Panc1 (cell line): ENCODE data around the gene ASPRV1. TPM values are rescaled to one million over a fixed set of nuclear protein-coding genes. Genes with fewer than 3 reads are reported as not detected.

Experiments
- ATAC-seq: fragments of 200-7000 bp; cut with Tn5 transposase; 2 replicates; pipeline ENCODE4 v1.9.1; 2020; ENCODE audit warnings: mild to moderate bottlenecking, moderate library complexity
- BruUV-seq: library from RNA; stranded (reverse); fragments of 400-500 nt; replicated peaks from 2 replicates; lab custom pipeline; 2021; lab: Mats Ljungman, UMichigan
- CTCF ChIA-PET: fragments of 300-600 bp; sonication (Branson Sonifier 250); formaldehyde crosslinking; loops from one replicate; lab custom pipeline; 2022; ENCODE audit warnings: antibody characterized with exemption; lab: Charles Lee
- POLR2A ChIA-PET: fragments of 300-600 bp; sonication (Branson Sonifier 250); formaldehyde crosslinking; loops from one replicate; lab custom pipeline; 2022; ENCODE audit warnings: antibody characterized with exemption; lab: Charles Lee
- DNase-seq: peaks from one replicate; pipeline ENCODE4 v3.0.0-alpha.2; 2010; ENCODE audit warnings: low read depth, low spot score
- H3K27ac ChIP-seq: 2 replicates; pipeline ENCODE4 v1.5.1; 2011; ENCODE audit warnings: mild to moderate bottlenecking, low read length, inconsistent platforms
- H3K27me3 ChIP-seq: fragments of 200-500 bp; sonication (Bioruptor generic); 2 replicates; pipeline ENCODE4 v1.6.0; 2014; ENCODE audit warnings: low read length, inconsistent platforms; ENCODE audit not compliant: control insufficient read depth, insufficient read depth
- H3K36me3 ChIP-seq: fragments of 200-500 bp; sonication (Bioruptor generic); 2 replicates; pipeline ENCODE4 v1.5.1; 2014; ENCODE audit warnings: inconsistent platforms, mild to moderate bottlenecking, low read length, moderate library complexity; ENCODE audit not compliant: control insufficient read depth, insufficient read depth
- H3K4me1 ChIP-seq: 2 replicates; pipeline ENCODE4 v1.5.1; 2011; ENCODE audit warnings: inconsistent platforms, mild to moderate bottlenecking, low read length, moderate library complexity; ENCODE audit not compliant: control insufficient read depth, insufficient read depth
- H3K4me3 ChIP-seq, 2 experiments: 2 replicates each; pipeline ENCODE4 v1.5.1; 2011 to 2012; ENCODE audit warnings: low read depth in 2 of 2, low read length in 2 of 2, mild to moderate bottlenecking in 2 of 2, inconsistent platforms in 1 of 2, moderate library complexity in 1 of 2
- H3K9me3 ChIP-seq: fragments of 200-500 bp; sonication (Bioruptor generic); 2 replicates; pipeline ENCODE4 v1.5.1; 2014; ENCODE audit warnings: low read depth, mild to moderate bottlenecking, inconsistent platforms, low read length, moderate library complexity; ENCODE audit not compliant: control insufficient read depth, insufficient read depth
- CTCF ChIP-seq: fragments of 450-650 bp; IDR thresholded peaks from 2 replicates; pipeline ENCODE4 v1.5.1; 2017; ENCODE audit warnings: mild to moderate bottlenecking
- POLR2AphosphoS5 ChIP-seq: IDR thresholded peaks from 2 replicates; pipeline ENCODE4 v1.6.1; 2012; ENCODE audit warnings: mild to moderate bottlenecking, low read depth, low read length, moderate library complexity
- SIN3A ChIP-seq: IDR thresholded peaks from 2 replicates; pipeline ENCODE4 v1.6.1; 2012; ENCODE audit warnings: low read depth, mild to moderate bottlenecking, low read length, moderate library complexity, borderline replicate concordance; ENCODE audit not compliant: insufficient read depth
- TCF7L2 ChIP-seq: IDR thresholded peaks from 2 replicates; pipeline ENCODE4 v1.6.1; 2011; ENCODE audit warnings: mild to moderate bottlenecking, low read depth, low read length, inconsistent platforms
- in situ Hi-C: cut with HindIII; loops from 2 replicates; pipeline ENCODE4 v1.10.0; 2016; ENCODE audit warnings: low sequenced_read_pairs, low pct_unique_long_range_greater_than_20kb
- intact Hi-C: fragments of 100-400 bp; cut with micrococcal nuclease; formaldehyde crosslinking; loops from one replicate; pipeline ENCODE4 v1.10.0; 2022; ENCODE audit not compliant: unreplicated experiment
- total RNA-seq: library from RNA; stranded (reverse); gene quantifications from one replicate; pipeline ENCODE4 v1.2.1, GENCODE V29; 2021; ENCODE audit not compliant: unreplicated experiment
- TF ChIP-seq, protein P1 (sequence below), 2 experiments: IDR thresholded peaks; 2 replicates each; pipeline ENCODE4 v1.6.1; 2011 to 2012; ENCODE audit warnings: low read depth in 2 of 2, control low read depth in 1 of 2, low read length in 1 of 2, mild to moderate bottlenecking in 1 of 2, moderate library complexity in 1 of 2; ENCODE audit not compliant: insufficient read depth in 1 of 2

The ASPRV1 gene
- total RNA-seq, 1 experiment from 2014 or later, result 0.21 TPM

DNA sequence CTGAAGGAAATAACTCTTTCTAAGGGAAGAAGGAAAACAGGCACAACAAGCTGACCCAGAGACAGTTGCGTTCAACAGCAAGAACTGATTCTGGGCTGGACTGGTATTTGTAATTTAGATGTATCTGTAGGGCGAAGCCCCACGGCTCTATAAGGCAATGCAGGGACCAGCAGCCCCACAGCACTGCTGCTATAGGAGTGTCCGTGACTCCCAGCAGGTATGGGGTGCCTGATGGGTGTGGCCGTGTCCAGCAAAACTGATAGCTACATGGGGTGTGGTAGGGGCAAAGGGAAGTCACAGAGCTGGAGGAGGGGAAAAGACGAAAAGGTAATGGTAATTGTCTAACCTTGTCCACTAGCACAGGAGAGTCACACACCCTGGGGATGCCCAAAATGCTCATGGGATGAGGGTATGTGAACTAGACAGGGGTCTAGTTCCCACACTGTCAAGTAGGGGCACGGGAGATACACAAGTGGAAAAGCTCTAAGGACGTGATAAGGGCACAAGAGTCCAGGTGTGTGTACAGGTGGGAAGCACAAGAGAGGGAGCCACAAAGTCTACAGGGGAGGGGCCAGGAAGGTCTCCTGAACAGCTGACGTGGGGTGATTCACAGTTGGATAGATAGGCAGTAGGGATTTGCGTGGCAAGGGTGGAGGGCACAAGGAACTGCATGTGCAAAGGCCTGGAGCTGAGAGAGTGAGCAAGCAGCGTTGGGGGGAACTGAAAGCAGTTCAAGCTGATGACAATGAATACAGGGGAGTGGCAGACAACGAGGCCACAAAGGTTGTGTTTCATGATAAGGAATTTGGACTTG, 48.5 kb upstream of the ASPRV1 start:
- in situ Hi-C loops, result no loop called here
- no peak for ATAC-seq

DNA sequence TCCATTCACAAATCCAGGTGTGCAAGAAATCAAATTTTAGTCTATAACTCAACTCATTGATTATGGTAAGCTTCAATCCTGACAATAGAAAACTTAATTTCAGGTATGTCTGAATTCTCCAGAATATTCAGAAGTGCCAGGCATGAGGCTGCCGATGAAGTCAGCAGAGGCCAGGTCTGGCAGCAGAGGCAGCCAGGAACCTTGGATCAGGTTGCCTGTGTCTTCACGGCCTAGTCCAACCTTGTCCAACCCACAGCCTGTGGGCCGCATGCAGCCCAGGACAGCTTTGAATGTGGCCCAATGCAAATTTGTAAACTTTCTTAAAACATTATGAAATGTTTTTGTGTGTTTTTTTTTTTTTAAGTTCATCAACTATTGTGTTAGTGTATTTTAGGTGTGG, 46.9 kb upstream of the ASPRV1 start:
- POLR2A ChIA-PET, result no interaction called here
- Histone ChIP-seq H3K4me3 (no peak overlapping the region), H3K36me3 (no peaks in the 10 kb centered on the region), H3K27ac (no peak overlapping the region), H3K4me1 (no peaks in the 10 kb centered on the region), H3K9me3 (no peaks in the 10 kb centered on the region), H3K27me3 (no peaks in the 10 kb centered on the region)
- CTCF ChIA-PET, result interaction anchor here (0.6 kb wide), 1 partner anchor 627 kb away, joined by 5 read pairs; no protein-coding TSS in a partner anchor
- in situ Hi-C loops, result no loop called here
- intact Hi-C loops, result no loop called here
- ATAC-seq (no peak), DNase-seq (no peak)
- TF ChIP-seq TCF7L2 (no peak), SIN3A (no peak), CTCF (no peak), POLR2AphosphoS5 (no peak)
- TF ChIP-seq, protein P1, sequence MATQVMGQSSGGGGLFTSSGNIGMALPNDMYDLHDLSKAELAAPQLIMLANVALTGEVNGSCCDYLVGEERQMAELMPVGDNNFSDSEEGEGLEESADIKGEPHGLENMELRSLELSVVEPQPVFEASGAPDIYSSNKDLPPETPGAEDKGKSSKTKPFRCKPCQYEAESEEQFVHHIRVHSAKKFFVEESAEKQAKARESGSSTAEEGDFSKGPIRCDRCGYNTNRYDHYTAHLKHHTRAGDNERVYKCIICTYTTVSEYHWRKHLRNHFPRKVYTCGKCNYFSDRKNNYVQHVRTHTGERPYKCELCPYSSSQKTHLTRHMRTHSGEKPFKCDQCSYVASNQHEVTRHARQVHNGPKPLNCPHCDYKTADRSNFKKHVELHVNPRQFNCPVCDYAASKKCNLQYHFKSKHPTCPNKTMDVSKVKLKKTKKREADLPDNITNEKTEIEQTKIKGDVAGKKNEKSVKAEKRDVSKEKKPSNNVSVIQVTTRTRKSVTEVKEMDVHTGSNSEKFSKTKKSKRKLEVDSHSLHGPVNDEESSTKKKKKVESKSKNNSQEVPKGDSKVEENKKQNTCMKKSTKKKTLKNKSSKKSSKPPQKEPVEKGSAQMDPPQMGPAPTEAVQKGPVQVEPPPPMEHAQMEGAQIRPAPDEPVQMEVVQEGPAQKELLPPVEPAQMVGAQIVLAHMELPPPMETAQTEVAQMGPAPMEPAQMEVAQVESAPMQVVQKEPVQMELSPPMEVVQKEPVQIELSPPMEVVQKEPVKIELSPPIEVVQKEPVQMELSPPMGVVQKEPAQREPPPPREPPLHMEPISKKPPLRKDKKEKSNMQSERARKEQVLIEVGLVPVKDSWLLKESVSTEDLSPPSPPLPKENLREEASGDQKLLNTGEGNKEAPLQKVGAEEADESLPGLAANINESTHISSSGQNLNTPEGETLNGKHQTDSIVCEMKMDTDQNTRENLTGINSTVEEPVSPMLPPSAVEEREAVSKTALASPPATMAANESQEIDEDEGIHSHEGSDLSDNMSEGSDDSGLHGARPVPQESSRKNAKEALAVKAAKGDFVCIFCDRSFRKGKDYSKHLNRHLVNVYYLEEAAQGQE (IDR thresholded peaks at IDR 0.05; ENCODE audit: insufficient read depth in 1 of 2, low read depth in 2 of 2, low read length in 1 of 2), result no peak
- no TSS peak for BruUV-seq

More for the DNA sequence above, 48.5 kb upstream of the ASPRV1 start:
- H3K4me1 ChIP-seq, result no peaks in the 10 kb centered on the region
- no TSS peak for BruUV-seq
- no peak overlapping the region for H3K4me3 ChIP-seq
- intact Hi-C loops, result no loop called here
- H3K27me3 ChIP-seq, result no peaks in the 10 kb centered on the region
- no peak for DNase-seq
- CTCF ChIA-PET, result no interaction called here
- H3K9me3 ChIP-seq, result no peaks in the 10 kb centered on the region
- no peak for TF ChIP-seq CTCF
- TF ChIP-seq TCF7L2, result no peak
- no peak for TF ChIP-seq POLR2AphosphoS5
- no peak for TF ChIP-seq SIN3A
- TF ChIP-seq, protein P1 (IDR thresholded peaks at IDR 0.05; ENCODE audit: insufficient read depth in 1 of 2, low read depth in 2 of 2, low read length in 1 of 2), result no peak
- no peaks in the 10 kb centered on the region for H3K36me3 ChIP-seq
- POLR2A ChIA-PET, result no interaction called here
- no peak overlapping the region for H3K27ac ChIP-seq
